IMR-90 (cell line): ENCODE results near the gene NLRP3. TPM values are rescaled to one million over a fixed set of nuclear protein-coding genes. Genes with fewer than 3 reads are reported as not detected.

Experiments
- ATAC-seq: fragments of 200-7000 bp; cut with Tn5 transposase; 2 replicates; pipeline ENCODE4 v1.9.1; 2020; ENCODE audit warnings: low read depth, mild to moderate bottlenecking, moderate library complexity
- BruUV-seq: library from RNA; stranded (reverse); fragments of 400-500 nt; replicated peaks from 2 replicates; lab custom pipeline; 2021; lab: Mats Ljungman, UMichigan
- CTCF ChIA-PET: fragments of 300-600 bp; formaldehyde crosslinking; extraction: SDS; loops from one replicate; lab custom pipeline; 2021; ENCODE audit warnings: antibody characterized with exemption; lab: Yijun Ruan, JAX
- POLR2A ChIA-PET: fragments of 300-600 bp; sonication (Branson Sonifier 250); formaldehyde crosslinking; loops from one replicate; lab custom pipeline; 2022; ENCODE audit warnings: antibody characterized with exemption; ENCODE audit not compliant: unreplicated experiment; lab: Charles Lee
- DNase-seq: peaks from one replicate; pipeline ENCODE4 v3.0.0; 2013
- H2AFZ ChIP-seq: replicated peaks from 2 replicates; pipeline ENCODE3; 2013; ENCODE audit warnings: low read length, mild to moderate bottlenecking; ENCODE audit not compliant: poor library complexity
- H2AK5ac ChIP-seq: 2 replicates; pipeline ENCODE4 v1.6.1; 2013; ENCODE audit warnings: low read depth, low read length, inconsistent platforms
- H2AK9ac ChIP-seq: replicated peaks from 2 replicates; pipeline ENCODE3; 2013; ENCODE audit warnings: mild to moderate bottlenecking, low read depth, low read length, moderate library complexity; ENCODE audit not compliant: poor library complexity
- H2BK120ac ChIP-seq: 2 replicates; pipeline ENCODE4 v1.6.1; 2013; ENCODE audit warnings: low read depth, low read length, inconsistent platforms
- H2BK15ac ChIP-seq: 3 replicates; pipeline ENCODE4 v1.6.1; 2013; ENCODE audit warnings: low read depth, low read length, inconsistent platforms
- H2BK20ac ChIP-seq: 2 replicates; pipeline ENCODE4 v1.6.1; 2013; ENCODE audit warnings: low read depth, mild to moderate bottlenecking, inconsistent platforms, low read length, moderate library complexity
- H2BK5ac ChIP-seq: 2 replicates; pipeline ENCODE4 v1.6.1; 2013; ENCODE audit warnings: mild to moderate bottlenecking, low read depth, low read length, inconsistent platforms; ENCODE audit not compliant: poor library complexity, severe bottlenecking
- H3K14ac ChIP-seq: replicated peaks from 2 replicates; pipeline ENCODE4 v1.6.1; 2013; ENCODE audit warnings: low read depth, low read length, inconsistent platforms
- H3K18ac ChIP-seq: 2 replicates; pipeline ENCODE4 v1.6.1; 2013; ENCODE audit warnings: low read depth, low read length, control low read depth
- H3K23ac ChIP-seq: 2 replicates; pipeline ENCODE4 v1.6.1; 2013; ENCODE audit warnings: low read depth, low read length, inconsistent platforms
- H3K27ac ChIP-seq: 2 replicates; pipeline ENCODE4 v1.5.1; 2013; ENCODE audit warnings: mild to moderate bottlenecking, control low read depth, low read length; ENCODE audit not compliant: insufficient read depth
- H3K27me3 ChIP-seq: 2 replicates; pipeline ENCODE4 v1.6.1; 2013; ENCODE audit warnings: low read length; ENCODE audit not compliant: control insufficient read depth, insufficient read depth
- H3K36me3 ChIP-seq: 2 replicates; pipeline ENCODE4 v1.6.1; 2013; ENCODE audit warnings: low read length, mixed read lengths; ENCODE audit not compliant: control insufficient read depth, insufficient read depth
- H3K4ac ChIP-seq: 2 replicates; pipeline ENCODE4 v1.6.1; 2013; ENCODE audit warnings: low read depth, low read length, inconsistent platforms
- H3K4me1 ChIP-seq: 2 replicates; pipeline ENCODE4 v1.6.1; 2013; ENCODE audit warnings: low read length, mixed read lengths; ENCODE audit not compliant: control insufficient read depth, insufficient read depth
- H3K4me2 ChIP-seq: 2 replicates; pipeline ENCODE4 v1.6.1; 2013; ENCODE audit warnings: low read depth, mild to moderate bottlenecking, control low read depth, low read length, moderate library complexity
- H3K4me3 ChIP-seq: 2 replicates; pipeline ENCODE4 v1.5.1; 2013; ENCODE audit warnings: low read depth, mild to moderate bottlenecking, control low read depth, low read length, moderate library complexity; ENCODE audit not compliant: insufficient read depth
- H3K56ac ChIP-seq: 2 replicates; pipeline ENCODE4 v1.6.1; 2013; ENCODE audit warnings: low read length, inconsistent platforms; ENCODE audit not compliant: insufficient read depth; ENCODE audit errors: extremely low read depth
- H3K79me1 ChIP-seq, 2 experiments: 2 replicates each; pipeline ENCODE4 v1.6.1; 2013; ENCODE audit warnings: low read length in 2 of 2, inconsistent platforms in 1 of 2, low read depth in 1 of 2
- H3K9ac ChIP-seq: 2 replicates; pipeline ENCODE4 v1.6.1; 2013; ENCODE audit warnings: low read depth, low read length, control low read depth
- H3K9me1 ChIP-seq: 2 replicates; pipeline ENCODE4 v1.6.1; 2013; ENCODE audit warnings: low read length, inconsistent platforms; ENCODE audit not compliant: insufficient read depth
- H3K9me3 ChIP-seq: 2 replicates; pipeline ENCODE4 v1.6.1; 2013; ENCODE audit warnings: low read length; ENCODE audit not compliant: control insufficient read depth, insufficient read depth
- H4K20me1 ChIP-seq: 2 replicates; pipeline ENCODE4 v1.6.1; 2013; ENCODE audit warnings: low read length, inconsistent platforms; ENCODE audit not compliant: insufficient read depth
- H4K5ac ChIP-seq: 2 replicates; pipeline ENCODE4 v1.6.1; 2013; ENCODE audit warnings: mild to moderate bottlenecking, low read depth, low read length, control low read depth
- H4K8ac ChIP-seq, 2 experiments: 2 replicates each; pipeline ENCODE4 v1.6.1; 2013; ENCODE audit warnings: low read depth in 2 of 2, low read length in 2 of 2, control low read depth in 1 of 2, inconsistent platforms in 1 of 2
- H4K91ac ChIP-seq: 2 replicates; pipeline ENCODE4 v1.6.1; 2013; ENCODE audit warnings: low read depth, low read length, inconsistent platforms; ENCODE audit not compliant: insufficient read depth
- BHLHE40 ChIP-seq: fragments of 150-350 bp; IDR thresholded peaks from 2 replicates; pipeline ENCODE4 v1.6.1; 2016; ENCODE audit warnings: mild to moderate bottlenecking, low read depth, low read length
- CEBPB ChIP-seq: IDR thresholded peaks from 2 replicates; pipeline ENCODE4 v1.6.1; 2012; ENCODE audit warnings: low read depth, low read length, improper control_type of control experiment
- CTCF ChIP-seq: conservative IDR thresholded peaks from 2 replicates; pipeline ENCODE4 v1.5.1; 2012; ENCODE audit warnings: mild to moderate bottlenecking, low read depth, low read length, improper control_type of control experiment
- ELK1 ChIP-seq: fragments of 150-350 bp; IDR thresholded peaks from 2 replicates; pipeline ENCODE4 v1.6.1; 2016; ENCODE audit warnings: low read depth, mild to moderate bottlenecking, low read length, moderate library complexity, borderline replicate concordance
- MAZ ChIP-seq: IDR thresholded peaks from 2 replicates; pipeline ENCODE4 v1.6.1; 2012; ENCODE audit warnings: low read depth, mild to moderate bottlenecking, low read length, improper control_type of control experiment, moderate library complexity, borderline replicate concordance
- POLR2A ChIP-seq: IDR thresholded peaks from 2 replicates; pipeline ENCODE4 v1.6.1; 2012; ENCODE audit warnings: mild to moderate bottlenecking, low read depth, low read length
- RFX5 ChIP-seq: IDR thresholded peaks from 2 replicates; pipeline ENCODE4 v1.8.0; 2012; ENCODE audit warnings: low read depth, mild to moderate bottlenecking, low read length, moderate library complexity
- SMC3 ChIP-seq: fragments of 150-350 bp; IDR thresholded peaks from 2 replicates; pipeline ENCODE4 v1.6.1; 2016; ENCODE audit warnings: low read depth, mild to moderate bottlenecking, antibody characterized with exemption, low read length, moderate library complexity
- WGBS, 2 experiments: methylation state at CpG; one replicate each; pipeline versions ENCODE4 v1.1.5 to v1.1.7; 2013; ENCODE audit warnings: missing lambda C conversion rate in 2 of 2; ENCODE audit not compliant: insufficient read length in 1 of 2; ENCODE audit errors: extremely low coverage in 2 of 2; 5-methylcytosine and 5-hydroxymethylcytosine counted together
- dilution Hi-C: fragments of 300-500 bp; cut with HindIII; formaldehyde crosslinking; loops from one replicate; pipeline ENCODE4 v1.14.3; 2018; ENCODE audit warnings: low sequenced_read_pairs; ENCODE audit not compliant: unreplicated experiment
- in situ Hi-C: fragments of 300-500 bp; cut with MboI; formaldehyde crosslinking; loops from 3 replicates; pipeline ENCODE4 v1.14.3; 2019; ENCODE audit warnings: low sequenced_read_pairs, inconsistent platforms, mixed read lengths
- intact Hi-C: fragments of 100-400 bp; cut with micrococcal nuclease; formaldehyde crosslinking; loops from 2 replicates; pipeline ENCODE4 v1.10.0; 2022
- polyA plus RNA-seq, 3 experiments: library from polyadenylated mRNA; depleted of rRNA; stranded (reverse); fragments of >200 nt; gene quantifications; 2 replicates each; pipeline ENCODE4 v1.2.3, GENCODE V29; 2012; ENCODE audit warnings: low replicate concordance in 1 of 3
- total RNA-seq: library from RNA; depleted of rRNA; stranded (reverse); fragments of >200 nt; gene quantifications from 2 replicates; pipeline ENCODE4 v1.2.3, GENCODE V29; 2012

NLRP3 gene
- total and polyA plus RNA-seq, 2 of the 4 experiments (the other 2 are of a cell fraction), result 0.18 TPM; not detected in 1

- 20% methylated on average over 1 of the region's 13 CpGs; no CpG with 5 or more reads in 1 of the 2 experiments for WGBS, 2 experiments
- Histone ChIP-seq H2BK120ac (no peak overlapping the region), H3K4me3 (no peak overlapping the region), H3K4me1 (no peaks in the 10 kb centered on the region), H3K9me3 (no peaks in the 10 kb centered on the region; the same call in 1 of the 2 replicates), H3K4ac (no peak overlapping the region), H3K27ac (no peak overlapping the region), H3K14ac (no peak overlapping the region), H3K56ac (no peak overlapping the region), H2BK5ac (no peak overlapping the region), H2AK5ac (no peak overlapping the region), H4K8ac (no peak overlapping the region), H3K79me1 (no peaks in the 10 kb centered on the region), H2BK20ac (no peak overlapping the region), H3K9me1 (no peaks in the 10 kb centered on the region), H3K18ac (no peak overlapping the region), H4K91ac (no peak overlapping the region), H4K20me1 (no peaks in the 10 kb centered on the region), H3K9ac (no peak overlapping the region), H3K23ac (no peak overlapping the region), H3K4me2 (no peak overlapping the region), H4K5ac (no peak overlapping the region), H3K27me3 (no peaks in the 10 kb centered on the region), H2AFZ (no peak overlapping the region), H2BK15ac (no peak overlapping the region), H3K36me3 (no peaks in the 10 kb centered on the region), H2AK9ac (no peak overlapping the region)
- DNase-seq (no peak), ATAC-seq (no peak)
- in situ Hi-C loops (no loop called here), intact Hi-C loops (no loop called here), dilution Hi-C loops (no loop called here)
- ChIA-PET CTCF (interaction anchor here (0.6 kb wide), 1 partner anchor 51 kb away, joined by 4 read pairs; no protein-coding TSS in a partner anchor), POLR2A (no interaction called here)
- TF ChIP-seq CEBPB (no peak), BHLHE40 (no peak), RFX5 (no peak), CTCF (no peak), MAZ (no peak), ELK1 (no peak), POLR2A (no peak), SMC3 (no peak)
- no TSS peak for BruUV-seq
These were observed 19.2 kb downstream of the NLRP3 start for GRCh38 chr1:247435030-247435758.
